Amniotic stem cell (primary cell): ENCODE data around the gene KRTAP5-4.
A peak's percentile ranks its signal among the peaks of the same experiment; 100 is the strongest.

Experiments used
- DNase-seq: peaks from one replicate; lab custom pipeline; 2025; lab: John Stamatoyannopoulos, UW

KRTAP5-4 gene

DNA sequence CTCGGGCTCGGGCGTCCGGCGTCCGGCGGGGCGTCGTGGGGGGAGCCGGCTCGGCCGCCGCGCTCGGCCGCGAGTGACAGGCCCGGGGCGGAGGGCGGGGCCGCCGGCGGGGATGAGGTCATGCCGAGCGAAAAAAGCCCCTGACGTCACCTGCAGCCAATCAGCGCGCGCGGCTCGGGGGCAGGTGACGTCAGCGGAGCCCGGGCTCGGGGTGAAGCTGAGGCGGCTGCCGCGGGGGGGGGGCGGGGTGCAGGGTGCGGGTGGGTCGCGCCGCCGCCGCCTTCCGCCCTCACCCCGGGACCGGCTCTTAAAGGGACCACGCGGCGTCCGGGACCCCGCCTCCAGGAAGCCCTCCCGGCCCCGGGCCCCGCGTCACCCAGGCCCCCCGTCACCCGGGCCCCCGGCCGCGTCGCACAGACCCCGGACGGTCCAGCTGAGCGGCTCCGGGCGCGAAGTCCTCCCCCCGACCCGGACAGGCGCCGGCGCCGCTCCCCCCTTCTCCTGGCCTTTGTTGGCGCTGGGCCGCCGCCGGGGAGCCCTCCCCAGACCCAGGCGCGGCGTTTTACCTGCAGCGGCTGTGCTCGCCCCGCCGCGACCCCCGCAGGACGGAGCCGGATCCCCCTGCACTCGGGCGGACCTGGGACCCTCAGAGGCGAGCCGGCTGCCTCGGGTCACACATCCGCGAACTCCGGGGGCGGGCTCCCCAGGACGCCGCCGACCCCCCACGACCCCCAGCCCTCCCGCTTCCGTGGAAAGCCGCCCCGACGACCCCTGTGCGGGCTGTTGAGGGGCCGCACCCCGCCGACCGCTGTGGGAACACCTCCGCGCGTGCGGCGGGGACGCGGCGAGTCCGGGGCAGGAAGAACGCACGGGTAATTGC, 49.5 kb downstream of the KRTAP5-4 start, which contains the start of gene DUSP8:
TSS of gene DUSP8 (minus strand) at position 75 of the 880 bp plus-strand sequence. CDS start 6,445 bp downstream, outside the sequence.
- DNase-seq = peak; percentile 72

GRCh38 chr11:1571760-1572196, 50.2 kb downstream of the KRTAP5-4 start:
- no peak for DNase-seq
